Cardiac muscle cell (in vitro differentiated cells and primary cell): ENCODE data around the gene STARD13. TPM values are rescaled to one million over a fixed set of nuclear protein-coding genes. Genes with fewer than 3 reads are reported as not detected.

Source experiments
- DNase-seq, 2 donors: peaks; one replicate each; pipeline versions ENCODE4 v3.0.0 to v3.0.0-alpha.2; 2010 to 2017; ENCODE audit warnings: low read depth in 1 of 2, low spot score in 1 of 2
- H3K27ac ChIP-seq: fragments of 200-600 bp; sonication (generic); 2 replicates; pipeline ENCODE4 v1.5.1; 2016
- H3K27me3 ChIP-seq: fragments of 200-600 bp; sonication (generic); 2 replicates; pipeline ENCODE4 v1.6.0; 2016; ENCODE audit warnings: control low read depth
- H3K36me3 ChIP-seq: fragments of 200-600 bp; sonication (generic); 2 replicates; pipeline ENCODE4 v1.5.1; 2016; ENCODE audit warnings: control low read depth
- H3K4me1 ChIP-seq: fragments of 200-600 bp; sonication (generic); 2 replicates; pipeline ENCODE4 v1.8.1; 2017; ENCODE audit warnings: low read depth, mild to moderate bottlenecking, mixed run types
- H3K4me3 ChIP-seq: fragments of 200-600 bp; sonication (generic); 2 replicates; pipeline ENCODE4 v1.5.1; 2016; ENCODE audit warnings: mild to moderate bottlenecking
- H3K9me3 ChIP-seq: fragments of 200-600 bp; sonication (generic); 2 replicates; pipeline ENCODE4 v1.5.1; 2017; ENCODE audit warnings: low read depth, mild to moderate bottlenecking, control low read depth
- polyA plus RNA-seq: library from polyadenylated mRNA; unstranded; fragments of >200 nt; fragmentation: Nextera tagmentation; extraction: Ambion mirVana; gene quantifications from 2 replicates; pipeline ENCODE4 v1.2.1, GENCODE V29; 2016
- total RNA-seq: library from RNA; depleted of rRNA; stranded (reverse); fragments of >200 nt; gene quantifications from 2 replicates; pipeline ENCODE4 v1.2.3, GENCODE V29; 2016
- TF ChIP-seq, protein P1 (sequence below): IDR thresholded peaks from 2 replicates; pipeline ENCODE4 v1.5.1; 2012; ENCODE audit warnings: low read depth, mild to moderate bottlenecking, low read length

STARD13 gene
- total and polyA plus RNA-seq, 2 experiments from 2014 or later: 16.5 to 23.5 TPM

DNA sequence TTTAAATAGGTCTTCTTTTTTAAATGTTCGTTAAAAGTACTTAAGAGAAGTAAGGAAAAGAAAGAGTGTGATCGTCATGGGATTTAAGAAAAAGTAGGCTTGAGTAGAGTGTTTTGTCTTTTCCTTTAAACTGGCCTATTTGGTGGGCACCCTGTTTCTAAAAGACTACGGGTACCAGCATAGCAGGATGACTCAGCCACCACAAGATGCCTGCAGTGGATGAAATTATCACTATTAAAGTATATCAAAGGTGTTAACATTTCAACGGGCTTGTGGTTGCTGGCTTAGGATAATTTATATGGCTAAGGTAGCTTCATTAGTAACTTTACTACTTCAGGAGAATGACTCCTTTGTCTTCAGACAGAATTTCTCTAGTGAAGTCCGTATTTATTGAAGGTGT lies 112.6 kb downstream of the STARD13 start:
- Histone ChIP-seq H3K27me3 (no peaks in the 10 kb centered on the region), H3K36me3 (no peaks in the 10 kb centered on the region), H3K27ac (no peak overlapping the region), H3K4me1 (no peaks in the 10 kb centered on the region), H3K9me3 (no peaks in the 10 kb centered on the region), H3K4me3 (no peak overlapping the region)
- DNase-seq: no peak
- TF ChIP-seq, protein P1, sequence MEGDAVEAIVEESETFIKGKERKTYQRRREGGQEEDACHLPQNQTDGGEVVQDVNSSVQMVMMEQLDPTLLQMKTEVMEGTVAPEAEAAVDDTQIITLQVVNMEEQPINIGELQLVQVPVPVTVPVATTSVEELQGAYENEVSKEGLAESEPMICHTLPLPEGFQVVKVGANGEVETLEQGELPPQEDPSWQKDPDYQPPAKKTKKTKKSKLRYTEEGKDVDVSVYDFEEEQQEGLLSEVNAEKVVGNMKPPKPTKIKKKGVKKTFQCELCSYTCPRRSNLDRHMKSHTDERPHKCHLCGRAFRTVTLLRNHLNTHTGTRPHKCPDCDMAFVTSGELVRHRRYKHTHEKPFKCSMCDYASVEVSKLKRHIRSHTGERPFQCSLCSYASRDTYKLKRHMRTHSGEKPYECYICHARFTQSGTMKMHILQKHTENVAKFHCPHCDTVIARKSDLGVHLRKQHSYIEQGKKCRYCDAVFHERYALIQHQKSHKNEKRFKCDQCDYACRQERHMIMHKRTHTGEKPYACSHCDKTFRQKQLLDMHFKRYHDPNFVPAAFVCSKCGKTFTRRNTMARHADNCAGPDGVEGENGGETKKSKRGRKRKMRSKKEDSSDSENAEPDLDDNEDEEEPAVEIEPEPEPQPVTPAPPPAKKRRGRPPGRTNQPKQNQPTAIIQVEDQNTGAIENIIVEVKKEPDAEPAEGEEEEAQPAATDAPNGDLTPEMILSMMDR: no peak

- no peak for DNase-seq
- Histone ChIP-seq H3K4me3 (no peak overlapping the region), H3K36me3 (no peaks in the 10 kb centered on the region), H3K4me1 (no peaks in the 10 kb centered on the region), H3K27ac (no peak overlapping the region), H3K9me3 (no peaks in the 10 kb centered on the region), H3K27me3 (no peaks in the 10 kb centered on the region)
- TF ChIP-seq, protein P1: no peak
Measured at GRCh38 chr13:33172400-33172799, 113.2 kb downstream of the STARD13 start.

DNA sequence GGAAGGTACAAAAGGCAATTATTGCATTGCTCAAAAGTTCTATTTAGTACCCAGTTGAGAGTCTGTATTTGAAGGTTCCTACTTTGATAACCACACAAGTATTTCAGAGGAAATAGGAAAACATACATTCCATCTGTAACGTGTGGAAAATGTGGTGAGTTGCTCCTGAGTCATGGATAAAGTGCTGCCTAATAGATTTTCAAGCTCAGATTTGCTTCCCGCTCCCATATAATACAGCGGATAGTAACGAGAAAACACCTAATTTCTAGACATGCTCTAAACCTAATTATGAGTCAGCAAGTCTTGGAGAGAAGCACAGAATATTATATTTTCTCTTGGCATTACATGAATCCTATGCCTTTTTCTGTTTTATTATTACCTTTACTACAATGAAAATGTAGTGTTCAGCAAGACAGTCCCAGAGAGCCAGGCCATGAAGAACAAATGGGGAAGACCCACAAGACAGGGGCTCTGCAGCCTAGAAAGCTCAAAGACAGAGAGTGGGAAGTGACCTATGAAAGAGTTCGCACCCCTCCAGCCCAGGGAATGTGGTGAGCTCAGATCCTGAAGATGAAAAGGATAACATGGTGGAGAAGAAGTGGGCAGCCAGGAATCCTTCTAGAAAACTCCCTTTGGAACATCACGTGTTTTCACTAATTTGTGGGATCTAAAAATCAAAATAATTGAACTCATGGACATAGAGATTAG lies 116.1 kb downstream of the STARD13 start:
- peaks cover 8% of the 10 kb centered on the region for H3K36me3 ChIP-seq
- TF ChIP-seq, protein P1: no peak
- no peaks in the 10 kb centered on the region for H3K27me3 ChIP-seq
- H3K4me1 ChIP-seq: no peaks in the 10 kb centered on the region
- H3K27ac ChIP-seq: no peak overlapping the region
- DNase-seq: peak in 1 of 2 donors; percentile 80
- H3K9me3 ChIP-seq: no peaks in the 10 kb centered on the region
- no peak overlapping the region for H3K4me3 ChIP-seq

DNA sequence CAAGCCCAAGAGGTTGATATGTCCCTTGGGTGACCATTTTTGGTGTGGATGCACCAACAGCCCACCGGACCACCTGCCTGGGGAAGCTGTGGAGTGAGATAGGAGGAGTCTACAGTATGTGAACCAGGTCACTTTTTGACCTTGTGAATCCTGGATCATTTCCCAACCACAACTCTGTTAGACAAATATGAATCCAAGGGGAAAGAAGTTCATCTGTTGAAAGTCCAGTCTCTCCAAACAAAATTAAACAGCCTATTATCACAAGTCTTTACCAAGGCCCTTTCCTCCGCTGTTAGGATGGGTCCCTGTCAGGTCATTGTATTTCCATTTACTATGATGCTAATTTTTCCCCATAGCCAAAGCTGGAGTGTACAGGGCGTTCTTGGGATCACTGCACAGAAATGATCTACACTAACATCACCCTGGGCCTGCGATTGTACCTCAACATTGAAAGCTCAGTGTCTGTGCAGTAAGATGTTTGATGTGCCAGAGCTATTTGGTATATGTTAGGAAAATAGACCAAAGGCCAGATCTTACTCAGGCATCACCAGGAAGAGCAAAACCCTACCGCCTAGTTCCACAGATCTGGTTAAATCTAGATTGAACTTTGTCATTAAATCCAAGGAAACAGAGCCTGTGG lies 117.1 kb downstream of the STARD13 start:
- TF ChIP-seq, protein P1: no peak
- Histone ChIP-seq H3K4me1 (no peaks in the 10 kb centered on the region), H3K4me3 (no peak overlapping the region), H3K27me3 (no peaks in the 10 kb centered on the region), H3K36me3 (peaks cover 12% of the 10 kb centered on the region), H3K27ac (no peak overlapping the region), H3K9me3 (no peaks in the 10 kb centered on the region)
- no peak for DNase-seq

GRCh38 chr13:33167491-33167890 lies 118.1 kb downstream of the STARD13 start:
- no peaks in the 10 kb centered on the region for H3K4me1 ChIP-seq
- H3K9me3 ChIP-seq: no peaks in the 10 kb centered on the region
- H3K27ac ChIP-seq: no peak overlapping the region
- no peaks in the 10 kb centered on the region for H3K27me3 ChIP-seq
- TF ChIP-seq, protein P1: no peak
- H3K36me3 ChIP-seq: peaks cover 12% of the 10 kb centered on the region
- DNase-seq: no peak
- H3K4me3 ChIP-seq: no peak overlapping the region
